Astrocyte (in vitro differentiated cells and primary cell): Measurements from ENCODE around the gene C1orf159.

ENCODE experiments used
- CTCF ChIP-seq: IDR thresholded peaks from 2 replicates; pipeline ENCODE4 v1.5.1; 2011; ENCODE audit warnings: low read depth, mild to moderate bottlenecking, inconsistent platforms, low read length, moderate library complexity; ENCODE audit not compliant: insufficient read depth
- EZH2 ChIP-seq: IDR thresholded peaks from 2 replicates; pipeline ENCODE4 v1.6.1; 2012; ENCODE audit warnings: mild to moderate bottlenecking, low read length, inconsistent platforms; ENCODE audit not compliant: insufficient read depth

GRCh38 chr1:1125945-1126344, 10.1 kb upstream of the C1orf159 start:
- TF ChIP-seq CTCF (no peak), EZH2 (no peak)
